HCT116 (cell line): ENCODE results near the gene FGGY. TPM values are rescaled to one million over a fixed set of nuclear protein-coding genes. Genes with fewer than 3 reads are reported as not detected.

Experiments
- ATAC-seq: fragments of 200-7000 bp; cut with Tn5 transposase; 2 replicates; pipeline ENCODE4 v1.9.1; 2020; ENCODE audit warnings: mild to moderate bottlenecking, moderate library complexity
- BruUV-seq: library from RNA; stranded (reverse); fragments of 400-500 nt; replicated peaks from 2 replicates; lab custom pipeline; 2021; lab: Mats Ljungman, UMichigan
- CTCF ChIA-PET: fragments of 300-600 bp; sonication (Branson Sonifier 250); formaldehyde crosslinking; loops from one replicate; lab custom pipeline; 2021; ENCODE audit warnings: antibody characterized with exemption; lab: Charles Lee
- POLR2A ChIA-PET: fragments of 300-600, 350-600 bp; sonication (Branson Sonifier 250); formaldehyde crosslinking; loops from one replicate; lab custom pipeline; 2021; ENCODE audit warnings: antibody characterized with exemption; lab: Charles Lee
- RAD21 ChIA-PET, 2 experiments: fragments of 300-600 bp; sonication (Branson Sonifier 250); formaldehyde crosslinking; loops; one replicate each; lab custom pipeline; 2023; ENCODE audit warnings: low total read pairs in 2 of 2; ENCODE audit not compliant: uncharacterized antibody in 2 of 2, unreplicated experiment in 2 of 2, low non-redundant PET in 1 of 2; lab: Charles Lee
- DNase-seq: peaks from one replicate; pipeline ENCODE4 v3.0.0-alpha.2; 2010; ENCODE audit warnings: low read depth, low spot score
- H2AFZ ChIP-seq: fragments of 200-600 bp; shearing (Covaris generic), sonication (generic); 2 replicates; pipeline ENCODE4 v1.6.1; 2017; ENCODE audit warnings: low read depth, mixed run types, mixed read lengths, antibody characterized with exemption, low read length; ENCODE audit not compliant: poor library complexity, severe bottlenecking
- H3K27ac ChIP-seq: 2 replicates; pipeline ENCODE4 v1.5.1; 2012; ENCODE audit warnings: low read depth, low read length
- H3K27me3 ChIP-seq: fragments of 200-600 bp; sonication (generic); 2 replicates; pipeline ENCODE4 v1.6.1; 2016; ENCODE audit warnings: mixed run types, low read length, mixed read lengths; ENCODE audit not compliant: insufficient read depth
- H3K36me3 ChIP-seq, 2 experiments: fragments of 200-500 bp in 1 of 2; fragments of 200-600 bp in 1 of 2; sonication (Bioruptor generic) in 1 of 2; sonication (generic) in 1 of 2; 2 replicates each; pipeline versions ENCODE4 v1.5.1 to v1.6.1; 2014 to 2016; ENCODE audit warnings: low read length in 2 of 2, inconsistent platforms in 1 of 2, mixed read lengths in 1 of 2, mixed run types in 1 of 2; ENCODE audit not compliant: insufficient read depth in 2 of 2, control insufficient read depth in 1 of 2
- H3K4me1 ChIP-seq, 2 experiments: fragments of 200-600 bp in 1 of 2; sonication (generic) in 1 of 2; 2 replicates each; pipeline versions ENCODE4 v1.5.1 to v1.6.1; 2012 to 2017; ENCODE audit warnings: low read length in 2 of 2, inconsistent platforms in 1 of 2, mild to moderate bottlenecking in 1 of 2, mixed read lengths in 1 of 2, mixed run types in 1 of 2, moderate library complexity in 1 of 2; ENCODE audit not compliant: insufficient read depth in 2 of 2, control insufficient read depth in 1 of 2
- H3K4me2 ChIP-seq: fragments of 200-600 bp; sonication (generic); 2 replicates; pipeline ENCODE4 v1.6.1; 2017; ENCODE audit warnings: mixed run types, low read length, mixed read lengths
- H3K4me3 ChIP-seq, 2 experiments: fragments of 200-600 bp in 1 of 2; sonication (generic) in 1 of 2; replicated peaks in 1 of 2; 2 replicates each; pipeline ENCODE4 v1.5.1; 2011 to 2016; ENCODE audit warnings: low read length in 2 of 2, control low read depth in 1 of 2, low read depth in 1 of 2, mild to moderate bottlenecking in 1 of 2, mixed read lengths in 1 of 2, mixed run types in 1 of 2
- H3K79me2 ChIP-seq: fragments of 200-600 bp; sonication (generic); 2 replicates; pipeline ENCODE4 v1.6.1; 2017; ENCODE audit warnings: mild to moderate bottlenecking, mixed run types, low read length, moderate library complexity, mixed read lengths; ENCODE audit not compliant: insufficient read depth
- H3K9ac ChIP-seq: fragments of 200-600 bp; sonication (generic); 2 replicates; pipeline ENCODE4 v1.6.1; 2016; ENCODE audit warnings: low read length, mixed read lengths
- H3K9me2 ChIP-seq: fragments of 200-600 bp; sonication (generic), shearing (Covaris generic); 2 replicates; pipeline ENCODE4 v1.6.1; 2017; ENCODE audit warnings: mixed run types, mild to moderate bottlenecking, moderate library complexity; ENCODE audit not compliant: insufficient read depth
- H3K9me3 ChIP-seq, 2 experiments: fragments of 200-500 bp in 1 of 2; fragments of 200-600 bp in 1 of 2; sonication (Bioruptor generic) in 1 of 2; sonication (generic) in 1 of 2; 2 replicates each; pipeline ENCODE4 v1.6.1; 2014 to 2017; ENCODE audit warnings: low read length in 2 of 2, mixed read lengths in 2 of 2, inconsistent platforms in 1 of 2, low read depth in 1 of 2, mild to moderate bottlenecking in 1 of 2, mixed run types in 1 of 2, moderate library complexity in 1 of 2; ENCODE audit not compliant: control insufficient read depth in 1 of 2, insufficient read depth in 1 of 2
- H4K20me1 ChIP-seq: fragments of 200-600 bp; sonication (generic), shearing (Covaris generic); 2 replicates; pipeline ENCODE4 v1.6.1; 2017; ENCODE audit warnings: mixed run types, mild to moderate bottlenecking, moderate library complexity; ENCODE audit not compliant: insufficient read depth
- ATF3 ChIP-seq: IDR thresholded peaks from 2 replicates; pipeline ENCODE4 v1.6.1; 2012
- CBX3 ChIP-seq: IDR thresholded peaks from 2 replicates; pipeline ENCODE4 v1.6.1; 2012; ENCODE audit warnings: low read depth
- CEBPB ChIP-seq: IDR thresholded peaks from 2 replicates; pipeline ENCODE4 v1.6.1; 2012; ENCODE audit warnings: low read depth
- EGR1 ChIP-seq: IDR thresholded peaks from 2 replicates; pipeline ENCODE4 v1.6.1; 2012; ENCODE audit warnings: low read depth
- ELF1 ChIP-seq: IDR thresholded peaks from 2 replicates; pipeline ENCODE4 v1.6.1; 2012; ENCODE audit warnings: low read depth, borderline replicate concordance
- EZH2 ChIP-seq: fragments of 200-600 bp; sonication (generic); IDR thresholded peaks from 2 replicates; pipeline ENCODE4 v1.6.1; 2017; ENCODE audit warnings: antibody characterized with exemption, mixed run types
- EZH2phosphoT487 ChIP-seq: fragments of 200-600 bp; IDR thresholded peaks from 2 replicates; pipeline ENCODE4 v1.6.1; 2018; ENCODE audit warnings: antibody characterized with exemption, borderline replicate concordance
- FOSL1 ChIP-seq: IDR thresholded peaks from 2 replicates; pipeline ENCODE4 v1.6.1; 2012; ENCODE audit warnings: low read depth
- MAX ChIP-seq: IDR thresholded peaks from 2 replicates; pipeline ENCODE4 v1.6.1; 2012
- REST ChIP-seq: IDR thresholded peaks from 2 replicates; pipeline ENCODE4 v1.6.1; 2012; ENCODE audit warnings: low read depth
- SP1 ChIP-seq: IDR thresholded peaks from 2 replicates; pipeline ENCODE4 v1.6.1; 2012; ENCODE audit warnings: low read depth
- TCF7L2 ChIP-seq: IDR thresholded peaks from 2 replicates; pipeline ENCODE4 v1.7.0; 2011; ENCODE audit warnings: borderline replicate concordance, inconsistent platforms; ENCODE audit not compliant: insufficient read depth, insufficient read length; ENCODE audit errors: extremely low read depth
- YY1 ChIP-seq: IDR thresholded peaks from 2 replicates; pipeline ENCODE4 v1.6.1; 2011; ENCODE audit warnings: low read length, low read depth, moderate library complexity, mild to moderate bottlenecking; ENCODE audit not compliant: insufficient replicate concordance; ENCODE audit errors: extremely low read depth
- ZFX ChIP-seq: fragments of 450-650 bp; IDR thresholded peaks from 2 replicates; pipeline ENCODE4 v1.6.1; 2017
- intact Hi-C: fragments of 100-400 bp; cut with micrococcal nuclease; formaldehyde crosslinking; loops from 2 replicates; pipeline ENCODE4 v1.10.0; 2022
- total RNA-seq: library from RNA; stranded (reverse); gene quantifications from one replicate; pipeline ENCODE4 v1.2.1, GENCODE V29; 2021; ENCODE audit not compliant: unreplicated experiment

The FGGY gene
- total RNA-seq, 1 experiment from 2014 or later = 10.6 TPM

GRCh38 chr1:59302297-59302696 lies 5.4 kb downstream of the FGGY start (continued):
- TF ChIP-seq MAX = no peak
- no peak for TF ChIP-seq YY1
- no peak for TF ChIP-seq CBX3
- no peak for TF ChIP-seq ATF3
- TF ChIP-seq EGR1 = no peak
- TF ChIP-seq CEBPB = no peak
- TF ChIP-seq EZH2phosphoT487 = no peak

GRCh38 chr1:59302871-59303270 lies 6.0 kb downstream of the FGGY start:
- CTCF ChIA-PET = no interaction called here
- no peaks in the 10 kb centered on the region for H3K79me2 ChIP-seq
- TF ChIP-seq MAX (no peak), ZFX (no peak)

GRCh38 chr1:59305188-59305587 lies 8.3 kb downstream of the FGGY start:
- no TSS peak for BruUV-seq
- intact Hi-C loops = no loop called here
- H2AFZ ChIP-seq = no peak overlapping the region
- TF ChIP-seq FOSL1 (no peak), ATF3 (no peak), EZH2 (no peak), MAX (no peak), SP1 (no peak), ELF1 (no peak), REST (no peak), CBX3 (no peak), YY1 (no peak), TCF7L2 (no peak), CEBPB (no peak)

More at GRCh38 chr1:59302871-59303270, 6.0 kb downstream of the FGGY start:
- H3K9me2 ChIP-seq = no peaks in the 10 kb centered on the region
- H2AFZ ChIP-seq = no peak overlapping the region
- BruUV-seq = no TSS peak
- intact Hi-C loops = no loop called here
- H4K20me1 ChIP-seq = no peaks in the 10 kb centered on the region
- H3K27me3 ChIP-seq = no peaks in the 10 kb centered on the region
- POLR2A ChIA-PET = no interaction called here
- H3K9me3 ChIP-seq = no peaks in the 10 kb centered on the region; a peak in 2 of 4 replicates
- RAD21 ChIA-PET = no interaction called here
- no peaks in the 10 kb centered on the region for H3K36me3 ChIP-seq
- no peak overlapping the region for H3K4me3 ChIP-seq
- DNase-seq (no peak), ATAC-seq (no peak)
- H3K4me2 ChIP-seq = no peak overlapping the region
- H3K9ac ChIP-seq = no peak overlapping the region
- H3K4me1 ChIP-seq = peaks cover 18 to 29% of the 10 kb centered on the region in 2 experiments
- no peak overlapping the region for H3K27ac ChIP-seq

More at GRCh38 chr1:59305188-59305587, 8.3 kb downstream of the FGGY start:
- Histone ChIP-seq H3K36me3 (no peaks in the 10 kb centered on the region), H3K9me3 (no peaks in the 10 kb centered on the region; a peak in 2 of 4 replicates), H3K9ac (no peak overlapping the region), H4K20me1 (no peaks in the 10 kb centered on the region), H3K4me1 (peaks cover 0 to 6% of the 10 kb centered on the region in 2 experiments; a peak in 2 of 4 replicates), H3K27ac (no peak overlapping the region), H3K4me2 (no peak overlapping the region), H3K9me2 (no peaks in the 10 kb centered on the region), H3K79me2 (no peaks in the 10 kb centered on the region), H3K4me3 (no peak overlapping the region), H3K27me3 (no peaks in the 10 kb centered on the region)
- ChIA-PET CTCF (no interaction called here), RAD21 (no interaction called here), POLR2A (no interaction called here)
- DNase-seq (no peak), ATAC-seq (no peak)
